Retinal pigment epithelial cell (primary cell): ENCODE results near the gene APOBEC3B.

Experiments
- DNase-seq: peaks from one replicate; pipeline ENCODE4 v3.0.0-alpha.2; 2010; ENCODE audit warnings: low read depth
- H3K4me3 ChIP-seq: 2 replicates; pipeline ENCODE4 v1.5.1; 2011; ENCODE audit warnings: mild to moderate bottlenecking, low read length, control low read depth, moderate library complexity
- CTCF ChIP-seq: conservative IDR thresholded peaks from 2 replicates; pipeline ENCODE4 v1.5.1; 2011; ENCODE audit warnings: low read depth, low read length, control low read depth, inconsistent platforms

The APOBEC3B gene

DNA sequence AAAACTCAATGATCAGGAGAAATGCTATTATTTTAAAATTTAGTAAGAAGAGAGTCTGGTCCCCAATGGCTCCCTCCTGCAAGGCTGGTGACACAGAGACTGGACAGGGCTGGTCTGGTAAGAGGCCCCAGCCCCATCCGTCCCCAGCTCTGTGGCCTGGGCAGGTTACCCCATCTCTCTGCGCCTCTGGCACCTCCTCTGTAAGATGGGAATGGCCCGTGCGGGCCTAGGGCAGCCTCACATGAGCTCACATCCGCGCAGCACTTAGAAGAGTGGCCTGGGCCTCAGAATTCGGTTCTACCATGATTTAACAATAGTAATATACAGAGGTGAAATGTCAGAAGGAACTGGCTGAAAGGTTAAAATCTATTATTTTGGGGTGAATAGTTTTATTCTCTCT is 59.8 kb downstream of the APOBEC3B start:
- no peak for TF ChIP-seq CTCF
- no peak for DNase-seq
- no peak overlapping the region for H3K4me3 ChIP-seq
